GM12878 (cell line): ENCODE results near the gene TMEM135. TPM values are rescaled to one million over a fixed set of nuclear protein-coding genes. Genes with fewer than 3 reads are reported as not detected.
"Not testable (repeated sequence)": the region's sequence is repeated elsewhere in the genome, so short reads cannot be mapped to it uniquely, and the experiment has no call there.

Source experiments
- ATAC-seq: fragments of 200-7000 bp; cut with Tn5 transposase; 3 replicates; pipeline ENCODE4 v1.9.1; 2020; ENCODE audit warnings: mild to moderate bottlenecking, moderate library complexity
- BruUV-seq: library from RNA; stranded (reverse); fragments of 400-500 nt; replicated peaks from 2 replicates; lab custom pipeline; 2021; lab: Mats Ljungman, UMichigan
- CTCF ChIA-PET: fragments of 300-600 bp; sonication (Branson Sonifier 250); formaldehyde crosslinking; extraction: SDS; loops from one replicate; lab custom pipeline; 2021; ENCODE audit warnings: inconsistent platforms; lab: Yijun Ruan, JAX
- POLR2A ChIA-PET: fragments of 350-600 bp; formaldehyde crosslinking; extraction: SDS; loops from one replicate; lab custom pipeline; 2021; ENCODE audit warnings: inconsistent platforms; lab: Charles Lee
- RAD21 ChIA-PET: fragments of 300-600 bp; sonication (Branson Sonifier 250); formaldehyde crosslinking; loops from one replicate; lab custom pipeline; 2023; ENCODE audit warnings: antibody characterized with exemption; ENCODE audit not compliant: unreplicated experiment; lab: Charles Lee
- SMC1A ChIA-PET: fragments of 300-600 bp; sonication (Branson Sonifier 250); formaldehyde crosslinking; loops from one replicate; lab custom pipeline; 2023; ENCODE audit not compliant: unreplicated experiment, uncharacterized antibody; lab: Charles Lee
- DNase-seq: peaks from one replicate; pipeline ENCODE4 v3.0.0-alpha.2; 2011; ENCODE audit warnings: low read depth, low spot score
- FAIRE-seq: peaks from 3 replicates; lab custom pipeline; 2011; peaks lifted over from hg19 to GRCh38; lab: Jason Lieb, UNC
- H2AFZ ChIP-seq: 2 replicates; pipeline ENCODE4 v1.6.0; 2011; ENCODE audit warnings: low read depth, low read length, control low read depth; ENCODE audit not compliant: control insufficient read depth
- H3K27ac ChIP-seq: 2 replicates; pipeline ENCODE4 v1.5.1; 2011; ENCODE audit warnings: control low read depth; ENCODE audit not compliant: control insufficient read depth, insufficient read depth
- H3K27me3 ChIP-seq, 2 experiments: replicated peaks in 1 of 2; 2 replicates each; pipeline versions ENCODE4 v1.6.0 to v1.6.1; 2011; ENCODE audit warnings: low read length in 1 of 2; ENCODE audit not compliant: control insufficient read depth in 2 of 2, insufficient read depth in 2 of 2
- H3K36me3 ChIP-seq, 2 experiments: 2 replicates each; pipeline ENCODE4 v1.5.1; 2011; ENCODE audit warnings: low read length in 1 of 2; ENCODE audit not compliant: control insufficient read depth in 2 of 2, insufficient read depth in 2 of 2
- H3K4me1 ChIP-seq: 2 replicates; pipeline ENCODE4 v1.6.1; 2011; ENCODE audit warnings: mild to moderate bottlenecking, low read length, moderate library complexity, mixed read lengths; ENCODE audit not compliant: control insufficient read depth, insufficient read depth
- H3K4me2 ChIP-seq: 2 replicates; pipeline ENCODE4 v1.6.0; 2011; ENCODE audit warnings: control low read depth; ENCODE audit not compliant: control insufficient read depth, insufficient read depth
- H3K4me3 ChIP-seq: fragments of 200-600 bp; sonication (generic); 2 replicates; pipeline ENCODE4 v1.5.1; 2016
- H3K79me2 ChIP-seq: 2 replicates; pipeline ENCODE4 v1.6.0; 2011; ENCODE audit warnings: low read length; ENCODE audit not compliant: control insufficient read depth, insufficient read depth
- H3K9ac ChIP-seq: 2 replicates; pipeline ENCODE4 v1.8.0; 2011; ENCODE audit warnings: low read length, control low read depth, mixed read lengths; ENCODE audit not compliant: control insufficient read depth, insufficient read depth
- H3K9me3 ChIP-seq: replicated peaks from 3 replicates; pipeline ENCODE4 v1.5.1; 2011; ENCODE audit warnings: mild to moderate bottlenecking, low read length; ENCODE audit not compliant: control insufficient read depth, insufficient read depth
- H4K20me1 ChIP-seq: 2 replicates; pipeline ENCODE4 v1.6.0; 2011; ENCODE audit not compliant: control insufficient read depth, insufficient read depth
- CBFB ChIP-seq: IDR thresholded peaks from 2 replicates; pipeline ENCODE4 v1.6.1; 2016; ENCODE audit warnings: antibody characterized with exemption, low read depth
- CHD1 ChIP-seq: IDR thresholded peaks from 2 replicates; pipeline ENCODE4 v1.6.1; 2012; ENCODE audit warnings: low read depth, low read length, improper control_type of control experiment
- CHD4 ChIP-seq: fragments of 200-600 bp; sonication (generic); IDR thresholded peaks from 2 replicates; pipeline ENCODE4 v1.6.1; 2016; ENCODE audit warnings: mild to moderate bottlenecking
- FOS ChIP-seq: IDR thresholded peaks from 3 replicates; pipeline ENCODE4 v1.6.1; 2011; ENCODE audit warnings: borderline replicate concordance; ENCODE audit not compliant: insufficient read length; ENCODE audit errors: extremely low read depth
- FOXK2 ChIP-seq: fragments of 450-650 bp; IDR thresholded peaks from 2 replicates; pipeline ENCODE4 v1.6.1; 2017; ENCODE audit warnings: mild to moderate bottlenecking, moderate library complexity
- POLR2AphosphoS2 ChIP-seq: IDR thresholded peaks from 2 replicates; pipeline ENCODE4 v1.6.1; 2011; ENCODE audit warnings: low read depth, mild to moderate bottlenecking, low read length, improper control_type of control experiment, moderate library complexity
- SIN3A ChIP-seq: IDR thresholded peaks from 2 replicates; pipeline ENCODE4 v1.6.1; 2012; ENCODE audit warnings: low read depth, low read length, improper control_type of control experiment
- SMAD1 ChIP-seq: fragments of 450-650 bp; IDR thresholded peaks from 2 replicates; pipeline ENCODE4 v1.6.1; 2018; ENCODE audit warnings: mild to moderate bottlenecking, low read depth; ENCODE audit not compliant: partially characterized antibody
- SPI1 ChIP-seq: IDR thresholded peaks from 2 replicates; pipeline ENCODE4 v1.6.1; 2011; ENCODE audit warnings: low read depth, mild to moderate bottlenecking, low read length, moderate library complexity, borderline replicate concordance; ENCODE audit not compliant: insufficient read depth
- SREBF2 ChIP-seq: IDR thresholded peaks from 2 replicates; pipeline ENCODE4 v1.6.1; 2012; ENCODE audit warnings: mild to moderate bottlenecking, low read length
- TCF7 ChIP-seq: IDR thresholded peaks from 2 replicates; pipeline ENCODE4 v1.6.1; 2014; ENCODE audit warnings: antibody characterized with exemption, borderline replicate concordance
- USF2 ChIP-seq: IDR thresholded peaks from 2 replicates; pipeline ENCODE4 v1.6.1; 2011; ENCODE audit warnings: low read depth, low read length, improper control_type of control experiment, borderline replicate concordance
- YBX1 ChIP-seq: fragments of 450-650 bp; IDR thresholded peaks from 2 replicates; pipeline ENCODE4 v1.6.1; 2016; ENCODE audit warnings: antibody characterized with exemption
- ZBTB40 ChIP-seq: fragments of 450-650 bp; IDR thresholded peaks from 2 replicates; pipeline ENCODE4 v1.6.1; 2016; ENCODE audit warnings: mild to moderate bottlenecking, moderate library complexity, borderline replicate concordance
- ZNF217 ChIP-seq: fragments of 450-650 bp; IDR thresholded peaks from 2 replicates; pipeline ENCODE4 v1.6.1; 2017; ENCODE audit warnings: antibody characterized with exemption, mild to moderate bottlenecking
- WGBS: methylation state at CpG from one replicate; pipeline ENCODE4 v1.1.6; 2016; ENCODE audit warnings: low lambda C conversion rate; ENCODE audit not compliant: insufficient replicate concordance, insufficient coverage; ENCODE audit errors: missing lambda C conversion rate; 5-methylcytosine and 5-hydroxymethylcytosine counted together
- in situ Hi-C: fragments of 300-500 bp; cut with MboI; formaldehyde crosslinking; loops from 9 replicates; pipeline ENCODE4 v1.14.3; 2018; ENCODE audit warnings: mixed read lengths
- intact Hi-C: fragments of 100-400 bp; cut with micrococcal nuclease; formaldehyde crosslinking; loops from one replicate; pipeline ENCODE4 v1.14.2; 2022; ENCODE audit not compliant: unreplicated experiment
- polyA plus RNA-seq, 11 experiments: library from polyadenylated mRNA; depleted of rRNA in 4 of 11; unstranded in 6 of 11; stranded (reverse) in 5 of 11; fragments of >200 nt; fragmentation: Nextera tagmentation in 4 of 11; fragmentation: Illumina TruSeq in 1 of 11; extraction: Ambion mirVana in 4 of 11; extraction: Trizol in 1 of 11; gene quantifications; 1 replicate in 1 of 11; 2 replicates in 10 of 11; pipeline versions ENCODE4 v1.2.1 to v1.2.3, GENCODE V29; 2011 to 2016; ENCODE audit warnings: inconsistent platforms in 2 of 11, missing spikeins in 2 of 11, low read depth in 1 of 11
- total RNA-seq, 4 experiments: library from RNA; depleted of rRNA in 3 of 4; stranded (reverse); fragments of >200 nt in 3 of 4; fragmentation: Illumina TruSeq in 1 of 4; extraction: Trizol in 1 of 4; gene quantifications; 2 replicates each; pipeline versions ENCODE4 v1.2.1 to v1.2.3, GENCODE V29; 2013 to 2021

TMEM135 gene
- total and polyA plus RNA-seq, 10 of the 15 experiments (the other 5 are each of a cell fraction or from before 2014, with no cell fraction given), result 7.2 to 117 (median 12.9) TPM

GRCh38 chr11:87149782-87150181 lies 112.0 kb downstream of the TMEM135 start:
- H3K4me2 ChIP-seq, BruUV-seq, H3K4me3 ChIP-seq, H4K20me1 ChIP-seq, H3K27me3 ChIP-seq, SMC1A ChIA-PET, H3K4me1 ChIP-seq, H3K27ac ChIP-seq, H3K9ac ChIP-seq, H3K36me3 ChIP-seq, in situ Hi-C loops, POLR2A ChIA-PET, RAD21 ChIA-PET, DNase-seq, H3K9me3 ChIP-seq, ATAC-seq, FAIRE-seq, H3K79me2 ChIP-seq, intact Hi-C loops, H2AFZ ChIP-seq, CTCF ChIA-PET: not testable (repeated sequence)
- 99% methylated on average over 7 of the region's 7 CpGs for WGBS

GRCh38 chr11:87150936-87151335 lies 113.2 kb downstream of the TMEM135 start:
- in situ Hi-C loops (no loop called here), intact Hi-C loops (no loop called here)
- RAD21 ChIA-PET, result no interaction called here
- Histone ChIP-seq H3K79me2 (no peaks in the 10 kb centered on the region), H4K20me1 (no peaks in the 10 kb centered on the region), H3K9ac (no peak overlapping the region), H3K4me3 (no peak overlapping the region), H3K27ac (no peak overlapping the region), H3K4me2 (no peak overlapping the region), H2AFZ (no peak overlapping the region), H3K36me3 (no peaks in the 10 kb centered on the region), H3K27me3 (no peaks in the 10 kb centered on the region), H3K4me1 (no peaks in the 10 kb centered on the region), H3K9me3 (no peaks in the 10 kb centered on the region)
- no peak for DNase-seq
- no peak for FAIRE-seq
- SMC1A ChIA-PET, result no interaction called here
- no TSS peak for BruUV-seq
- CTCF ChIA-PET, result no interaction called here
- WGBS, result 30% methylated on average over 1 of the region's 1 CpG
- POLR2A ChIA-PET, result no interaction called here
- no peak for ATAC-seq
- TF ChIP-seq YBX1, result no peak
- TF ChIP-seq SPI1, result no peak
- TF ChIP-seq TCF7, result no peak
- no peak for TF ChIP-seq SREBF2
- TF ChIP-seq CHD1, result no peak
- TF ChIP-seq ZNF217, result no peak
- TF ChIP-seq FOXK2, result no peak
- no peak for TF ChIP-seq CHD4
- no peak for TF ChIP-seq POLR2AphosphoS2
- no peak for TF ChIP-seq CBFB
- no peak for TF ChIP-seq SIN3A
- TF ChIP-seq ZBTB40, result no peak
- no peak for TF ChIP-seq USF2
- TF ChIP-seq SMAD1, result no peak
- TF ChIP-seq FOS, result no peak
